ENCODE results near the gene CES2.

The CES2 gene

DNA sequence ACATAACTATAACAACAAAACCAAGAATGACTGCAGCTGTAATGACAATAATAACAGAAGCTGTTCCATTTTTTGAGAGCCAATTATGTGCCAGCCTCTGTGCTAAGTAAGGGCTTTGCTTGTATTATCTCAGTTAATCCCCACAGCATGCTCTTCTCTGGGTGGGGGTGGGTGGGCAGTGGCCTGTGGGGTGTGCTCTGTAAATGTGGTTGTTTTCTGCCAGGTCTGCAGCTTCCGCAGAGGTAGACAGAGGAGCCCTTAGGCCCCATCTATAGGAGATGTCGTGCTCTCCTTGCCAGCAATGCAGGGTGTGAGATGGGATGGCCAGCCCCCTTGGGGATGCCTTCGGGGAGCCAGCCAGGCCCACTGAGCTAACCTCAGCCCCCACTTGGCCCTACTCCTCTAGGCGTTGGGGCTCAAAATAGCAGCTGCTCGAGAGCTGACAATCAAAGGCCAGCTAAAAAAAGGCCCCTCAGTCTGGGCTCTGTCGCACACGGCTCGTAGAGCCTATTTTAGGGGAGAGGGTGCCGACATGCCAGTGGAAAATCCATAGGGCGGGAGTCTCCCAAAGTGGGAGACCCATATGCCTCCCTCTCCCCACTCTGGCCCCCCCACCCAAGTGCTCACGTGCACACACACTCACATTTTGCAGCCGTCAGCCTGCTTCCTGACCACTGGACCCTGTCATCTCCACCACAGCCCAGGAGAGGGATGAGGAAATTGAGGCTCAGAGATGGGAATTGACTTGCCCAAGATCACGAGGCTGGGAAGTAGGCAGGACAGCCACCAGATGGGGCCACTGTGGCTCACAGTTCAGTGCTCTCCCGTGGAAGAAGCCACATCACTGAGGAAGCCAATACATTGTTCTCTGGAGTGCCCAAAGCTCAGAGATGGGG, 32.4 kb upstream of the CES2 start:
- Histone ChIP-seq H4K20me1 (ENCODE audit: insufficient read depth, low read length) (no peaks in the 10 kb centered on the region), H3K4me1 (ENCODE audit: low read length) (no peaks in the 10 kb centered on the region), H3K79me2 (ENCODE audit: low read length) (no peaks in the 10 kb centered on the region), H3K9me3 (ENCODE audit: insufficient read depth, low read length) (no peaks in the 10 kb centered on the region), H2AFZ (ENCODE audit: low read depth, low read length) (no peak overlapping the region), H3K9ac (ENCODE audit: low read length) (no peak overlapping the region), H3K4me3 (ENCODE audit: low read length) (no peak overlapping the region), H3K27me3 (ENCODE audit: low read depth, low read length) (no peaks in the 10 kb centered on the region; the same call in 1 of the 2 replicates), H3K27ac (ENCODE audit: low read length) (no peak overlapping the region), H3K36me3 (replicated peaks; ENCODE audit: low read depth, low read length) (no peaks in the 10 kb centered on the region), H3K4me2 (ENCODE audit: low read length) (no peak overlapping the region)
- TF ChIP-seq EZH2phosphoT487 (IDR thresholded peaks at IDR 0.05; ENCODE audit: low read depth) = no peak
- TF ChIP-seq, protein P1, sequence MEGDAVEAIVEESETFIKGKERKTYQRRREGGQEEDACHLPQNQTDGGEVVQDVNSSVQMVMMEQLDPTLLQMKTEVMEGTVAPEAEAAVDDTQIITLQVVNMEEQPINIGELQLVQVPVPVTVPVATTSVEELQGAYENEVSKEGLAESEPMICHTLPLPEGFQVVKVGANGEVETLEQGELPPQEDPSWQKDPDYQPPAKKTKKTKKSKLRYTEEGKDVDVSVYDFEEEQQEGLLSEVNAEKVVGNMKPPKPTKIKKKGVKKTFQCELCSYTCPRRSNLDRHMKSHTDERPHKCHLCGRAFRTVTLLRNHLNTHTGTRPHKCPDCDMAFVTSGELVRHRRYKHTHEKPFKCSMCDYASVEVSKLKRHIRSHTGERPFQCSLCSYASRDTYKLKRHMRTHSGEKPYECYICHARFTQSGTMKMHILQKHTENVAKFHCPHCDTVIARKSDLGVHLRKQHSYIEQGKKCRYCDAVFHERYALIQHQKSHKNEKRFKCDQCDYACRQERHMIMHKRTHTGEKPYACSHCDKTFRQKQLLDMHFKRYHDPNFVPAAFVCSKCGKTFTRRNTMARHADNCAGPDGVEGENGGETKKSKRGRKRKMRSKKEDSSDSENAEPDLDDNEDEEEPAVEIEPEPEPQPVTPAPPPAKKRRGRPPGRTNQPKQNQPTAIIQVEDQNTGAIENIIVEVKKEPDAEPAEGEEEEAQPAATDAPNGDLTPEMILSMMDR (IDR thresholded peaks at IDR 0.05; ENCODE audit: low read depth, low read length) = no peak

DNA sequence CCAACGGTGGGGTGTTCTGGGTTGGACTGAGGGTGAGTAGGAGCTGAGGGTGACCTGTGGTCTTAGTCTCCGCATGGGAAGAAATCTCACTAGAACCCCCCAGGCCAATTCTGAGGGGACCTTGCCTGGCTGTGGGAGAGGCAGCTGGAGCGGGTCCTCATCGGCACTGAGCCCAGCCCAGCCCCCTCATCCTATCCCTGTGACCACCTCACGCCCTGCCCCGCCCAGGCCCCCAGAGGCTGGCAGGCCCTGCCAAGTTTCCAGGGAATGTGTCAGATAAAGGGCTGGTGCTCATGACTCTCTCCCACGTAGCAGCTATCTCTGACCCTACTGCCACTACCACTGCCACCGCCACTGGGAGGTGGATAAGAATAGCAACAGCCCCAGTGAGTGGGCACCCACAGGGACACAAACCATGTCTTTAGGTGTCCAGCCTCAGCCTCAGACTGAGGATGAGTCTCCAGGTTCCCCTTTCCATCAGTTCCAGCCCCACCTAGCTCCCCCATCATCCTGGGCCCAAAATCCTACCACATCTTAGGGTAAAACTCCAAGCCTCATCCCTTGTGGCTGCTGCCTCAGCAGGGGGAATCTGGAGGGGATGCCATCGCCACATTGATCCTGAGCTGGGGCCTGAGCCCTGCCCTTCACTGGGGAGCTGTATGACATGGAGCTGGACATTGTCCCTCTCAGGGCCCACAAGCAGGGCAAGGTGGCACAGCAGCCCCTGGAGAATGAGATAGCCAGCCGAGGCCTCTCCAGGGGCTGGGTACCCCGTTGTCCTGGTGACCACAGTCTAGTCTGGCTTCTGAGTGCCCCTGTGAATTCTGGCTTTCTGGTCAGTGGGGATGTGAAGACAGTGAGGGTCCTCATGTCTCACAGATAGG, 31.5 kb upstream of the CES2 start:
- H3K27ac ChIP-seq (ENCODE audit: low read length) = no peak overlapping the region
- H3K27me3 ChIP-seq (ENCODE audit: low read depth, low read length) = no peaks in the 10 kb centered on the region; the same call in 1 of the 2 replicates
- H3K4me1 ChIP-seq (ENCODE audit: low read length) = no peaks in the 10 kb centered on the region
- no peak overlapping the region for H2AFZ ChIP-seq (ENCODE audit: low read depth, low read length)
- no peaks in the 10 kb centered on the region for H4K20me1 ChIP-seq (ENCODE audit: insufficient read depth, low read length)
- no peaks in the 10 kb centered on the region for H3K36me3 ChIP-seq (replicated peaks; ENCODE audit: low read depth, low read length)
- no peaks in the 10 kb centered on the region for H3K9me3 ChIP-seq (ENCODE audit: insufficient read depth, low read length)
- H3K9ac ChIP-seq (ENCODE audit: low read length) = no peak overlapping the region
- no peak overlapping the region for H3K4me2 ChIP-seq (ENCODE audit: low read length)
- H3K79me2 ChIP-seq (ENCODE audit: low read length) = no peaks in the 10 kb centered on the region
- H3K4me3 ChIP-seq (ENCODE audit: low read length) = no peak overlapping the region
- TF ChIP-seq, protein P1 (IDR thresholded peaks at IDR 0.05; ENCODE audit: low read depth, low read length) = no peak
- TF ChIP-seq EZH2phosphoT487 (IDR thresholded peaks at IDR 0.05; ENCODE audit: low read depth) = no peak

DNA sequence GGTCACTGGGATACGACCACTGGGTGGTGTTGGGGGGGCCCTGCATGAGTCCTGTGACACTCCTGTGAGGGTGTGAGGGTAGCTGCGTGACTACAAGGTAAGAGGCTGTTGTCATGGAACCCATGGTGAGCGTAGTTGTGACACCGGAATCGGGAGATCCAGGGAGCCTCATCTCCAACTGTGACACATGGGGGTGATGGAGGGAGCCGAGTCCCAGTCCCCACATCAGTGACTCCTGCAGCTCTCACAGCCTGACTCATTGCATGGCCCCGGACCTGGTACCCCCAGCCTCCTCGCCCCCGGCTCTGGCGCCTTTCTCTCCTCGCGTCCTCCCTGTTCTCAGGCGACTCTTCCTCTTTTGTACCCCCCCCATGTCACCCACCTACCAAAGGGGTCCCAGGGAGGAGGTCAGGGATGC, 30.9 kb upstream of the CES2 start:
- Histone ChIP-seq H3K4me3 (ENCODE audit: low read length) (no peak overlapping the region), H4K20me1 (ENCODE audit: insufficient read depth, low read length) (no peaks in the 10 kb centered on the region), H3K9me3 (ENCODE audit: insufficient read depth, low read length) (no peaks in the 10 kb centered on the region), H3K27ac (ENCODE audit: low read length) (no peak overlapping the region), H3K79me2 (ENCODE audit: low read length) (no peaks in the 10 kb centered on the region), H3K36me3 (replicated peaks; ENCODE audit: low read depth, low read length) (no peaks in the 10 kb centered on the region), H2AFZ (ENCODE audit: low read depth, low read length) (no peak overlapping the region), H3K4me2 (ENCODE audit: low read length) (no peak overlapping the region), H3K27me3 (ENCODE audit: low read depth, low read length) (no peaks in the 10 kb centered on the region; the same call in 1 of the 2 replicates), H3K9ac (ENCODE audit: low read length) (no peak overlapping the region), H3K4me1 (ENCODE audit: low read length) (no peaks in the 10 kb centered on the region)
- no peak for TF ChIP-seq EZH2phosphoT487 (IDR thresholded peaks at IDR 0.05; ENCODE audit: low read depth)
- TF ChIP-seq, protein P1 (IDR thresholded peaks at IDR 0.05; ENCODE audit: low read depth, low read length) = no peak
